Measurements from ENCODE around the gene OPN3. TPM values are rescaled to one million over a fixed set of nuclear protein-coding genes. Genes with fewer than 3 reads are reported as not detected.

OPN3 gene
- total RNA-seq, 1 donor from 2014 or later = 14.7 TPM

- no peak for DNase-seq (ENCODE audit: low read depth)
- Histone ChIP-seq H3K36me3 (ENCODE audit: control insufficient read depth, insufficient read depth, low read length) (peaks cover 2% of the 10 kb centered on the region), H3K4me3 (ENCODE audit: low read depth, low read length) (no peak overlapping the region), H3K27me3 (ENCODE audit: control insufficient read depth, insufficient read depth, low read length) (no peaks in the 10 kb centered on the region)
- TF ChIP-seq CTCF (IDR thresholded peaks at IDR 0.05; ENCODE audit: insufficient read depth, low read length, severe bottlenecking) = no peak
- FAIRE-seq = no peak
Observed at GRCh38 chr1:241632987-241633386, 7.2 kb downstream of the OPN3 start.

GRCh38 chr1:241631674-241632073 lies 8.5 kb downstream of the OPN3 start:
- Histone ChIP-seq H3K36me3 (ENCODE audit: control insufficient read depth, insufficient read depth, low read length) (peaks cover 2% of the 10 kb centered on the region), H3K27me3 (ENCODE audit: control insufficient read depth, insufficient read depth, low read length) (no peaks in the 10 kb centered on the region), H3K4me3 (ENCODE audit: low read depth, low read length) (no peak overlapping the region)
- no peak for DNase-seq (ENCODE audit: low read depth)
- FAIRE-seq = no peak
- no peak for TF ChIP-seq CTCF (IDR thresholded peaks at IDR 0.05; ENCODE audit: insufficient read depth, low read length, severe bottlenecking)

GRCh38 chr1:241630899-241631298 lies 9.3 kb downstream of the OPN3 start:
- TF ChIP-seq CTCF (IDR thresholded peaks at IDR 0.05; ENCODE audit: insufficient read depth, low read length, severe bottlenecking) = no peak
- no peaks in the 10 kb centered on the region for H3K27me3 ChIP-seq (ENCODE audit: control insufficient read depth, insufficient read depth, low read length)
- DNase-seq (ENCODE audit: low read depth) = no peak
- peaks cover 2% of the 10 kb centered on the region for H3K36me3 ChIP-seq (ENCODE audit: control insufficient read depth, insufficient read depth, low read length)
- no peak overlapping the region for H3K4me3 ChIP-seq (ENCODE audit: low read depth, low read length)
- FAIRE-seq = no peak

- TF ChIP-seq CTCF (IDR thresholded peaks at IDR 0.05; ENCODE audit: insufficient read depth, low read length, severe bottlenecking) = no peak
- Histone ChIP-seq H3K36me3 (ENCODE audit: control insufficient read depth, insufficient read depth, low read length) (peaks cover 3% of the 10 kb centered on the region), H3K27me3 (ENCODE audit: control insufficient read depth, insufficient read depth, low read length) (no peaks in the 10 kb centered on the region), H3K4me3 (ENCODE audit: low read depth, low read length) (no peak overlapping the region)
- DNase-seq (ENCODE audit: low read depth) (no peak), FAIRE-seq (no peak)
Observed at GRCh38 chr1:241630476-241630875, 9.7 kb downstream of the OPN3 start.

GRCh38 chr1:241630005-241630404 lies 10.2 kb downstream of the OPN3 start:
- H3K4me3 ChIP-seq (ENCODE audit: low read depth, low read length) = no peak overlapping the region
- no peak for TF ChIP-seq CTCF (IDR thresholded peaks at IDR 0.05; ENCODE audit: insufficient read depth, low read length, severe bottlenecking)
- FAIRE-seq (no peak), DNase-seq (ENCODE audit: low read depth) (no peak)
- no peaks in the 10 kb centered on the region for H3K27me3 ChIP-seq (ENCODE audit: control insufficient read depth, insufficient read depth, low read length)
- peaks cover 1% of the 10 kb centered on the region for H3K36me3 ChIP-seq (ENCODE audit: control insufficient read depth, insufficient read depth, low read length)

- FAIRE-seq = no peak
- H3K36me3 ChIP-seq (ENCODE audit: control insufficient read depth, insufficient read depth, low read length) = peaks cover 1% of the 10 kb centered on the region
- peak; percentile 44 for TF ChIP-seq CTCF (IDR thresholded peaks at IDR 0.05; ENCODE audit: insufficient read depth, low read length, severe bottlenecking)
Observed at GRCh38 chr1:241627453-241628259, 12.5 kb downstream of the OPN3 start.

More at GRCh38 chr1:241627453-241628259, 12.5 kb downstream of the OPN3 start:
- Histone ChIP-seq H3K27me3 (ENCODE audit: control insufficient read depth, insufficient read depth, low read length) (no peaks in the 10 kb centered on the region), H3K4me3 (ENCODE audit: low read depth, low read length) (no peak overlapping the region)
- peak; percentile 79 for DNase-seq (ENCODE audit: low read depth)

All from bronchial epithelial cell (primary cell).